Non-pigmented ciliary epithelial cell (primary cell): Measurements from ENCODE around the gene RALGAPA1.
"Not testable (repeated sequence)": the region's sequence is repeated elsewhere in the genome, so short reads cannot be mapped to it uniquely, and the experiment has no call there.

Source experiments
- DNase-seq: peaks from one replicate; pipeline ENCODE4 v3.0.0-alpha.2; 2010; ENCODE audit warnings: low read depth

Gene RALGAPA1

GRCh38 chr14:35821564-35822411, 12.7 kb upstream of the RALGAPA1 start:
- DNase-seq, result no peak

- no peak for DNase-seq
These were observed 10.8 kb upstream of the RALGAPA1 start for GRCh38 chr14:35819591-35820540.

GRCh38 chr14:35818346-35819115, 9.4 kb upstream of the RALGAPA1 start:
- no peak for DNase-seq

GRCh38 chr14:35814371-35815005, 5.4 kb upstream of the RALGAPA1 start:
- no peak for DNase-seq

- DNase-seq, result no peak
These were observed 1.9 kb upstream of the RALGAPA1 start for GRCh38 chr14:35810963-35811362.

DNA sequence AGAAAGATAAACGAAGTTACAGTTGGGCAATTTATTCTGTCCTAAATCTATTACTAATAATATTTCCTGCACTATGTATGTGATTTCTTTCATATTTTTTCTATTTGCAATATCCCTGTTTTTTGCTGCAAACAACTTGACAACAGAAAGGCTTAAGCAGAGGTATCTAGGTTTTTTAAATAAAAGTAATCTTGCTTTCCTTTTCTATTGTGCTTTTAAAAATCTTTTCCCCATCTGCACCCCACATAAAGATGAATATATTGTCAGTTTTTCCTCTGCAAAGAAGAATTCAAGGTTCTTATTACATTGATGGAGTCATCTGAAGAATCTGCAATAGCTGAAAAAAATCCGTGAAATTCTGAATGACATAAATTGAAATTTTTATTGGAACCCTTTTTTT, 502 bp upstream of the RALGAPA1 start:
- DNase-seq, result no peak

DNA sequence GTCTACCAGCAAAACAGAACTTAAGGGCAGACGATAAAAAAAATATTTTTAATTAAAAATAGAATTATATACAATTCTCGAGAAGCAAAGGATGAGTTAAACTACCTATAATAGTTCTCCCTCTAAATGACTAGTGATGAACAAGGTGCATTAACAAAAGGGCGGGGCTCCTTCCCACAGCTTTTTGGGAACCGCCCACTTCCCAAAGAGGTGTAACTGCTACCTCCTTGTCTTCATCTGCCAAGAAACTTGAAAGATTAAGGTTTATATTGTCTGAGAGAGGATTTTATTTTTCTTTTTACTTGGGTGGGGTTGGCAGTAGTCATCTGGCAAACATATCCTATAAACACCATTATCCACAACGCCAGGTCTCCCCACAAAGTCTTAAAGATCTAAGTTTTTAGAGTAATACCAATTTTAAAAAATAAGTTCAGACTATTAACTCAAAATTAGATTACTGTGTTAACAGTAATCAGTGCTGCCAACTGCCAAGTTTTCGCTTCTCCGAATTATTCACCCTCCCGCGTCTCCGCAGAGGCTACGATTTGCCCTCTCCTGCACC, 938 bp downstream of the RALGAPA1 start:
- DNase-seq, result no peak

DNA sequence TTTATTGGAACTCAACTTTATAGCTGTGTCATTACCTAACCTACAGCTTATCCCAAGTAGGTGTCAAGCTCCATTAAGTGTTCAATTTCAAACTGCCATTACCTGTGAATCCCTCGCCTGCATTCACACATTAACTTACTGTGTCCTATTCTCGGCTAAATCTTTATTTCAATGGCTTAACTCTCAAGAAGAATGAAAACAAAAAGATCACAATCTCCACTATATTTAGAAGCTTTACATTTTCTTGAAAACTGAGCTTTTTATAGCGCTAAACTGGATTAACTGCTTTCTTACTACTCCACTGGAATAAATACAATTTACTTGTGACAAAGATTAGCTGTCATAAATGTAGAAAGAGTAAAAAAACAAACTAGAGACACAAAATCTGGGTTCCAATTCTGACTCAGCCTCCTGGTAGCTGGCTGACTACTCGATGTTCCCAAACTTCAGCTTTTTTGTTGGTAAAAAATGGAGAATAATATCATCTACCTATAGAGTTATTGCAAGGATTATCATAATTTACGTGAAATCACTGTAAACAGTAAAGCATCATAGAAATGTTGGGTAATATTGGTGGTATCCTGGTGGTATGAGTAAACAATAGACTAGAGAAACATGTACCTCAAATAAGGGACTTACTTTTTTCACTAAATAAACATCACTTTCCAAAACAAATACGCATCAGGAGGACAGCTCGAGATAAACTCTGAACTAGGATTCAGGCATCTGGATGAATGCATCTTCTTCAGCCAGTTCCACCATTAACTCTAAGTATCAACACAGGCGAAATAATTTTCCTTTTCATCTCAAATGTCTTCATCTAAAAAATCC, 1.7 kb downstream of the RALGAPA1 start:
- no peak for DNase-seq

GRCh38 chr14:35806006-35806907, 2.8 kb downstream of the RALGAPA1 start:
- DNase-seq, result no peak

- no peak for DNase-seq
These were observed 11.3 kb downstream of the RALGAPA1 start for GRCh38 chr14:35797796-35798195.

- peak; percentile 54 for DNase-seq
These were observed 19.4 kb downstream of the RALGAPA1 start for GRCh38 chr14:35789651-35790050.

GRCh38 chr14:35786856-35787255, 22.2 kb downstream of the RALGAPA1 start:
- DNase-seq, result no peak

GRCh38 chr14:35783699-35784098, 25.4 kb downstream of the RALGAPA1 start:
- DNase-seq, result no peak

GRCh38 chr14:35779368-35779767, 29.7 kb downstream of the RALGAPA1 start:
- no peak for DNase-seq

- DNase-seq, result not testable (repeated sequence)
These were observed 31.5 kb downstream of the RALGAPA1 start for GRCh38 chr14:35777550-35777949.

GRCh38 chr14:35776823-35777222, 32.3 kb downstream of the RALGAPA1 start:
- no peak for DNase-seq

DNA sequence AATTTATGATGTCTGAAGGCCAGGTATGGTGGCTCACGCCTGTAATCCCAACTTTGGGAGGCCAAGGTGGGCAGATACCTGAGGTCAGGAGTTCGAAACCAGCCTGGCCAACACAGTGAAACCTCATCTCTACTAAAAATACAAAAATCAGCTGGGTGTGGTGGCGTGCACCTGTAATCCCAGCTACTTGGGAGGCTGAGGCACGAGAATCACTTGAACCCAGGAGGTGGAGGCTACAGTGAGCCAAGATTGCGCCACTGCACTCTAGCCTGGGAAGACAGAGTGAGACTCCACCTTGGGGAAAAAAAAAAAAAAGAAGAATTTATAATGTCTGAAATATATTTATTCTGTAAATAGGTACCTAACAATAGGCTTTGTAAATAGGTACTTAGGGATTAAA, 33.0 kb downstream of the RALGAPA1 start:
- DNase-seq, result not testable (repeated sequence)

- DNase-seq, result no peak
These were observed 42.4 kb downstream of the RALGAPA1 start for GRCh38 chr14:35766700-35767082.

DNA sequence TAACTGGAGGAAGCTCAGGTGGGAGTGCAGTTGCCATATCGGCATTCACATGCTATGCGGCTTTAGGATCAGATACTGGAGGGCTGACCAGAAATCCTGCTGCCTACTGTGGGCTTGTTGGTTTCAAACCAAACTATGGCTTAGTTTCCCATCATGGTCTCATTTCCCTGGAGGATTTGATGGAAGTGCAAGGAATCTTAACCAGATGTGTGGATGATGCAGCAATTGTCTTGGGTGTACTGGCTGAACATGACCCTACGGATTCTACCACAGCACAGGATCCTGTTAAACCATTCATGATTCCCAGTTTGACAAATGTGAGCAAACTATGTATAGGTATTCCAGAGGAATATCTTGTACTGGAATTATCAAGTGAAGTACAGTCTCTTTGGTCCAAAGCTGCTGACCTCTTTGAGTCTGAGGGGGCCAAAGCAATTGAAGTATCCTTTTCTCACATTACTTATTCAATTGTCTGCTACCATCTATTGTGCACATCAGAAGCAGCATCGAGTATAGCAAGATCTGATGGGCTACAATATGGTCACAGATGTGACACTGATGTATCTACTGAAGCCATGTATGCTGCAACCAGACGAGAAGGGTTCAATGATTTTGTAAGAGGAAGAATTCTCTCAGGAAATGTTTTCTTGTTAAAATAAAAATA, 42.9 kb downstream of the RALGAPA1 start:
- no peak for DNase-seq
